HFFc6 (cell line): ENCODE measurements around the gene DYNC1I1. TPM values are rescaled to one million over a fixed set of nuclear protein-coding genes. Genes with fewer than 3 reads are reported as not detected.

Experiments
- DNase-seq: peaks from one replicate; pipeline ENCODE4 v3.0.0-alpha.2; 2018
- H3K27ac Mint-ChIP-seq: 2 replicates; pipeline ENCODE4 v1.8.0; 2020; ENCODE audit warnings: mild to moderate bottlenecking, mixed read lengths
- H3K27me3 Mint-ChIP-seq: 2 replicates; pipeline ENCODE4 v1.8.0; 2021; ENCODE audit warnings: mild to moderate bottlenecking, moderate library complexity, mixed read lengths; ENCODE audit not compliant: insufficient read depth
- H3K36me3 Mint-ChIP-seq: 2 replicates; pipeline ENCODE4 v1.8.0; 2021; ENCODE audit warnings: low read depth, mixed read lengths
- H3K4me1 Mint-ChIP-seq: 2 replicates; pipeline ENCODE4 v1.8.0; 2020; ENCODE audit warnings: low read depth, mixed read lengths
- H3K4me3 Mint-ChIP-seq: 2 replicates; pipeline ENCODE4 v1.8.0; 2020; ENCODE audit warnings: mild to moderate bottlenecking, moderate library complexity, mixed read lengths
- H3K9me3 Mint-ChIP-seq: 2 replicates; pipeline ENCODE4 v1.8.0; 2020; ENCODE audit warnings: mild to moderate bottlenecking, mixed read lengths
- total RNA-seq, 6 experiments: library from RNA; stranded (reverse); fragmentation: NEBNext Ultra II Directional; extraction: Animal tissue kit (Norgen Biotek cat#: 25700); gene quantifications; 2 replicates in 1 of 6; 3 replicates in 5 of 6; pipeline ENCODE4 v1.2.3, GENCODE V29; 2021
- TF ChIP-seq, protein P1 (sequence below): fragments of 200-600 bp; sonication (generic); IDR thresholded peaks from 2 replicates; pipeline ENCODE4 v1.5.0; 2021; ENCODE audit warnings: antibody characterized with exemption, mild to moderate bottlenecking

Gene DYNC1I1
- total RNA-seq, 6 experiments from 2014 or later, result 0.08 to 0.34 (median 0.14) TPM; not detected in 1

DNA sequence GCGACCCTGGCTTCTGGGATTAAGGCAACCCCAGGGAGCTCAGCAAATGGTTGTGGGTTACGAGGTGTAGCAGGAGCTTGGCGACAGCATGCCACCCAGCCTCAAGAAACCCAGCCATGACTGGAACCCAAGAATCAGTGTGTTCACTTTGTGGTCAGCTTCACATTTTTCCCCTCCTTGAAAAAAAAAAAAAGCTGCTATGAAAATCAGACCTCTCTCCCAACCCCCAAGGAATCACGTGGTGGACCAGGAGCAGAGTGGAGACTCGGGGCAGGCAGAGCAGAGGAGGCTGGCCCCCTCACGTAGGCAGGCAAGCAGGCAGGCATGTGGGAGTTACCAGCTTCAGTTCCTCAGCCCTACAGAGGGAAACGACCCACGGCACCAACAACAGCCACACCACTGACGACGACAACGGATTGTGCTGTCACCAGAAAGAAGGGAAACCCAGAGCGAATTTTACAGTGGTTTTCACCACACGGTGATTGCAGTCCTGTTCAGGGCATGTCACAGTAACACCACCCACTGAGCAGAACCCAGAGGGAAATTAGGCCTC, 346.2 kb downstream of the DYNC1I1 start:
- no peak for DNase-seq
- no peak overlapping the region for H3K27ac Mint-ChIP-seq

DNA sequence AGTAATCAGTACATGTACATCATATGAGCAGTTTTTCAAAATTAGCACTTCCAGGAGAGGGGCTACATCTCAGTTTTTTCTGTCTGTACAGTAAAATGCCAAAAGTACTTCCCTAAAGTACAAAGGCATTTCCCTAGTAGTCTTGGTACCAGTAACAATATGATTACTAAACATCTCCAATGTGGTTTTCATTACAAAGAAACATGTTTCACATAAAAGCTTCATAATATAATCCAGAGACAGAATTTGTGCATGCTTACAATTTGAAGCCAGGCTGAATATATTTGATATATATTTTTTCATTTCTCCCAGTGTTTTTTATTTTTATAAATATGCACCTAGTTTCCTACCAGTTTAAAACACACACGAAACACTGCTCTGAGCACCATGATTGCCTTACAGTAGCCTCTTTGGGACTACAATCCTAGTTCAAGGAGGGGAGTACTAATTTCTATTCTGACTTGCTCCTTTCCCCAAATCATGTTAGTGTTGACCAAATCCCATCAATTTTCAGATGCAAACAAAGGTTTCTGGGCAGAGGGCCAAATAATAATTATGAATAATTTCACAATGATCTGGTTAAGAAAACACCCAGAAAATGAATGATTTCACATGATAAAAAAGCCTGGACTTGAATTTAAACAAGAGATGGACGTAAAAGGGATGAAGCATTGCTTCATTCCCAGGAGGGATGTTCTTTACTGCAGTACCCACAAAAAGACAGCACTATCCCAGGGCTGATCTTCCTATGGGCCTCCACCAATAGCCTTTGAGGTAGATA, 348.3 kb downstream of the DYNC1I1 start:
- H3K36me3 Mint-ChIP-seq, result 0 out of 2 replicates have a peak, but pooled peaks cover 4% of the 10 kb centered on the region

More for the DNA sequence above, 346.2 kb downstream of the DYNC1I1 start:
- 0 out of 2 replicates have a peak, but pooled peaks cover 4% of the 10 kb centered on the region for H3K36me3 Mint-ChIP-seq
- TF ChIP-seq, protein P1, sequence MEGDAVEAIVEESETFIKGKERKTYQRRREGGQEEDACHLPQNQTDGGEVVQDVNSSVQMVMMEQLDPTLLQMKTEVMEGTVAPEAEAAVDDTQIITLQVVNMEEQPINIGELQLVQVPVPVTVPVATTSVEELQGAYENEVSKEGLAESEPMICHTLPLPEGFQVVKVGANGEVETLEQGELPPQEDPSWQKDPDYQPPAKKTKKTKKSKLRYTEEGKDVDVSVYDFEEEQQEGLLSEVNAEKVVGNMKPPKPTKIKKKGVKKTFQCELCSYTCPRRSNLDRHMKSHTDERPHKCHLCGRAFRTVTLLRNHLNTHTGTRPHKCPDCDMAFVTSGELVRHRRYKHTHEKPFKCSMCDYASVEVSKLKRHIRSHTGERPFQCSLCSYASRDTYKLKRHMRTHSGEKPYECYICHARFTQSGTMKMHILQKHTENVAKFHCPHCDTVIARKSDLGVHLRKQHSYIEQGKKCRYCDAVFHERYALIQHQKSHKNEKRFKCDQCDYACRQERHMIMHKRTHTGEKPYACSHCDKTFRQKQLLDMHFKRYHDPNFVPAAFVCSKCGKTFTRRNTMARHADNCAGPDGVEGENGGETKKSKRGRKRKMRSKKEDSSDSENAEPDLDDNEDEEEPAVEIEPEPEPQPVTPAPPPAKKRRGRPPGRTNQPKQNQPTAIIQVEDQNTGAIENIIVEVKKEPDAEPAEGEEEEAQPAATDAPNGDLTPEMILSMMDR, result no peak
- H3K9me3 Mint-ChIP-seq, result no peaks in the 10 kb centered on the region
- H3K4me1 Mint-ChIP-seq, result no peaks in the 10 kb centered on the region
- no peaks in the 10 kb centered on the region; the same call in 1 of the 2 replicates for H3K27me3 Mint-ChIP-seq
- no peak overlapping the region for H3K4me3 Mint-ChIP-seq

DNA sequence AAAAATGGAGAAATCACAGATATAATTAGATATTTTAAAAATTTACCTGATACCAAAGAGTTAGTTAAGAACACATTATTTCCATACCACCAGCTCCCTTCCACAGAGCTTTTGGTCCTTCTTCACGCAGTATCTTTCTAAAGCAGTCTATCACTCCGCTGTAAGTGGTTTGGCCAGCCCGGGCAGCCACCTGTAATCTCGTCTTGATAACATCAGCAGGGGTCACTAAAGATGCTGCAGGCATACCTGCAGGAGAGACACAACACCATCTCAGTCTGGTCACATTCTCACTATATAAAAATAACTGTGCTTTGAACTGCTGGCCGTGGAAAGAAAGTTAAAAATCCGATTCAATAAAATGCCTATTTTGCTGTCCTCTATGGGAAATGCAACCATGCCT, 349.4 kb downstream of the DYNC1I1 start:
- Mint-ChIP-seq H3K4me3 (no peak overlapping the region), H3K9me3 (no peaks in the 10 kb centered on the region), H3K36me3 (0 out of 2 replicates have a peak, but pooled peaks cover 4% of the 10 kb centered on the region), H3K4me1 (no peaks in the 10 kb centered on the region), H3K27me3 (no peaks in the 10 kb centered on the region; the same call in 1 of the 2 replicates), H3K27ac (no peak overlapping the region)
- DNase-seq, result no peak
- TF ChIP-seq, protein P1, result no peak

More for the DNA sequence above, 348.3 kb downstream of the DYNC1I1 start:
- no peak overlapping the region for H3K27ac Mint-ChIP-seq
- H3K27me3 Mint-ChIP-seq, result no peaks in the 10 kb centered on the region; the same call in 1 of the 2 replicates
- H3K9me3 Mint-ChIP-seq, result no peaks in the 10 kb centered on the region
- H3K4me3 Mint-ChIP-seq, result no peak overlapping the region
- H3K4me1 Mint-ChIP-seq, result no peaks in the 10 kb centered on the region
- TF ChIP-seq, protein P1, result no peak
- DNase-seq, result no peak

DNA sequence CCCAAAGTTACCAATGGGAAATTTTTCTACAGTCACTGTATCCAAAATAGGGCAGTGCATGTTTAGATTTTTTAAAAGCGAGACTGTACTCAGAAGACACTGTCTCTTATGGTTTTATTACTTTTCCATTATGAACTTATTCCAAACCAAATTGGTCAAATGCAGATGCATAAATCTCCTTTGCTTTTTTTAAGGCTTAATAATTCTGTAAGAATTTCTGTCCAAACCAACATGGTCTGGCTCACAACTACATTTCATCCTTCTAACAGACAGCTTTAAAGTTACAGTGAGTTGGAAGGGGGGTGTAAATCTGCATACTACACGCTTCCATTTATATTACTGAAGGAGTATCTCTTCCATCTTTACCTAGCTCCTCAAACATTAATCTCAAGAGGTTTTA, 350.4 kb downstream of the DYNC1I1 start:
- no peaks in the 10 kb centered on the region for H3K4me1 Mint-ChIP-seq
- H3K9me3 Mint-ChIP-seq, result no peaks in the 10 kb centered on the region
- no peak overlapping the region for H3K27ac Mint-ChIP-seq
- H3K27me3 Mint-ChIP-seq, result no peaks in the 10 kb centered on the region; the same call in 1 of the 2 replicates
- H3K4me3 Mint-ChIP-seq, result no peak overlapping the region
- TF ChIP-seq, protein P1, result no peak
- H3K36me3 Mint-ChIP-seq, result 0 out of 2 replicates have a peak, but pooled peaks cover 4% of the 10 kb centered on the region
- no peak for DNase-seq

DNA sequence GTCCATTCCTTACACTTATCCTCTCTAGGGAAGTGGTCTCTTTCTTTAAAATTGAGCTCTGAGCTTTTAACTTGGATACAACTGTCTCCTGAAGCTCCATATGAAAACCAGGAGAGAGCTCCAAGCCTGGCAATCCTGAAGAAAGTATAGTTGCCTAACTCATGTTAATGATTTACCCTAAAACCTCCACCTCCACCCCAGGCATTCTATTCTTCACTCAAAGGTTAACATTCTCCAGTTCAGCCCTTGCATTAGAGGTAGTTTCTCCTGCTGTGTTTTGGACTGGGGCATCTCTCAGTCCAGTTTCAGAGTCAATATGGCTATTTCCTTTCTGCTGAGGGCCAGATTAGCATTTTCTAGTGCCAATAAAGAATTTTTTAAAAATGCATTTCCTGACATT, 354.0 kb downstream of the DYNC1I1 start:
- Mint-ChIP-seq H3K4me1 (no peaks in the 10 kb centered on the region), H3K27me3 (no peaks in the 10 kb centered on the region; the same call in 1 of the 2 replicates), H3K9me3 (no peaks in the 10 kb centered on the region), H3K4me3 (no peak overlapping the region), H3K27ac (no peak overlapping the region), H3K36me3 (peaks cover 7% of the 10 kb centered on the region; the same call in 1 of the 2 replicates)
- TF ChIP-seq, protein P1, result no peak
- DNase-seq, result no peak
